Liver (tissue), 2 donors: ENCODE results near the gene LSG1.

ENCODE experiments used
- TAF1 ChIP-seq: conservative IDR thresholded peaks from 2 replicates; pipeline ENCODE4 v1.6.1; 2016; ENCODE audit warnings: antibody characterized with exemption, mild to moderate bottlenecking
- YY1 ChIP-seq: IDR thresholded peaks from 2 replicates; pipeline ENCODE4 v1.6.1; 2016; ENCODE audit warnings: antibody characterized with exemption, mild to moderate bottlenecking
- donor health status: healthy.

GRCh38 chr3:194680888-194681615, 9.1 kb upstream of the LSG1 start:
- TF ChIP-seq TAF1 (no peak), YY1 (no peak)
